HG03025 (cell line): ENCODE results near the gene KIF6.

ENCODE experiments used
- ATAC-seq: cut with Tn5 transposase; IDR thresholded peaks from one replicate; pipeline ENCODE4 v1.9.1; 2021; ENCODE audit warnings: mild to moderate bottlenecking, moderate library complexity; ENCODE audit not compliant: unreplicated experiment, low FRiP score

Gene KIF6

GRCh38 chr6:39560915-39561314 is 164.3 kb downstream of the KIF6 start:
- ATAC-seq = no peak

- ATAC-seq = no peak
Observed at GRCh38 chr6:39558591-39559190, 166.5 kb downstream of the KIF6 start.

GRCh38 chr6:39558079-39558478 is 167.1 kb downstream of the KIF6 start:
- ATAC-seq = no peak

- no peak for ATAC-seq
Observed at GRCh38 chr6:39555136-39555535, 170.1 kb downstream of the KIF6 start.

- ATAC-seq = no peak
Observed at GRCh38 chr6:39553860-39554802, 171.1 kb downstream of the KIF6 start.

- no peak for ATAC-seq
Observed at GRCh38 chr6:39553029-39553428, 172.2 kb downstream of the KIF6 start.

- ATAC-seq = no peak
Observed at GRCh38 chr6:39550191-39550590, 175.0 kb downstream of the KIF6 start.

GRCh38 chr6:39546731-39547130 is 178.5 kb downstream of the KIF6 start:
- ATAC-seq = no peak

- ATAC-seq = no peak
Observed at GRCh38 chr6:39543950-39544349, 181.3 kb downstream of the KIF6 start.

GRCh38 chr6:39543095-39543494 is 182.1 kb downstream of the KIF6 start:
- ATAC-seq = no peak

GRCh38 chr6:39540454-39540853 is 184.8 kb downstream of the KIF6 start:
- no peak for ATAC-seq

- peak; percentile 98 for ATAC-seq
Observed at GRCh38 chr6:39530201-39530759, 194.9 kb downstream of the KIF6 start.

GRCh38 chr6:39527792-39528564 is 197.2 kb downstream of the KIF6 start:
- ATAC-seq = no peak

- no peak for ATAC-seq
Observed at GRCh38 chr6:39524007-39524406, 201.2 kb downstream of the KIF6 start.

- ATAC-seq = no peak
Observed at GRCh38 chr6:39521958-39522357, 203.2 kb downstream of the KIF6 start.

- ATAC-seq = no peak
Observed at GRCh38 chr6:39520916-39521315, 204.3 kb downstream of the KIF6 start.

- no peak for ATAC-seq
Observed at GRCh38 chr6:39520411-39520810, 204.8 kb downstream of the KIF6 start.

- ATAC-seq = no peak
Observed at GRCh38 chr6:39518221-39518620, 207.0 kb downstream of the KIF6 start.

- no peak for ATAC-seq
Observed at GRCh38 chr6:39517756-39518155, 207.5 kb downstream of the KIF6 start.

- no peak for ATAC-seq
Observed at GRCh38 chr6:39516471-39516870, 208.7 kb downstream of the KIF6 start.

- ATAC-seq = no peak
Observed at GRCh38 chr6:39515471-39515870, 209.7 kb downstream of the KIF6 start.
